Caco-2 (cell line): ENCODE data around the gene CCDC198. TPM values are rescaled to one million over a fixed set of nuclear protein-coding genes. Genes with fewer than 3 reads are reported as not detected.
A peak's percentile ranks its signal among the peaks of the same experiment; 100 is the strongest.

ENCODE experiments used
- Bru-seq: library from RNA; stranded (reverse); fragments of 400-500 nt; gene quantifications from one replicate; lab custom pipeline; 2021; lab: Mats Ljungman, UMichigan
- BruChase-seq, 2 experiments: library from RNA; stranded (reverse); fragments of 400-500 nt; gene quantifications; one replicate each; lab custom pipeline; 2021; lab: Mats Ljungman, UMichigan
- BruUV-seq: library from RNA; stranded (reverse); fragments of 400-500 nt; replicated peaks from 2 replicates; lab custom pipeline; 2021; lab: Mats Ljungman, UMichigan
- CTCF ChIA-PET: fragments of 300-600 bp; sonication (Branson Sonifier 250); formaldehyde crosslinking; loops from one replicate; lab custom pipeline; 2022; ENCODE audit warnings: antibody characterized with exemption; lab: Charles Lee
- POLR2A ChIA-PET: fragments of 300-600 bp; sonication (Branson Sonifier 250); formaldehyde crosslinking; loops from one replicate; lab custom pipeline; 2022; ENCODE audit warnings: antibody characterized with exemption; lab: Charles Lee
- DNase-seq, 2 experiments: peaks; one replicate each; pipeline versions ENCODE4 v3.0.0 to v3.0.0-alpha.2; 2020 to 2022
- H3K27me3 ChIP-seq: replicated peaks from 2 replicates; pipeline ENCODE4 v1.6.0; 2011; ENCODE audit warnings: low read length; ENCODE audit not compliant: control insufficient read depth, insufficient read depth
- H3K36me3 ChIP-seq: 2 replicates; pipeline ENCODE4 v1.5.1; 2011; ENCODE audit warnings: low read length; ENCODE audit not compliant: control insufficient read depth, insufficient read depth
- H3K4me1 ChIP-seq: fragments of 250-450 bp; sonication (Bioruptor Pico); 2 replicates; pipeline ENCODE4 v1.5.1; 2020; ENCODE audit warnings: mild to moderate bottlenecking
- H3K4me3 ChIP-seq: 2 replicates; pipeline ENCODE4 v1.5.1; 2011; ENCODE audit warnings: low read depth, mild to moderate bottlenecking, control low read depth, low read length
- H3K9me3 ChIP-seq: fragments of 250-450 bp; sonication (Bioruptor Pico); 2 replicates; pipeline ENCODE4 v1.5.1; 2020; ENCODE audit warnings: mild to moderate bottlenecking, moderate library complexity
- H3K27ac Mint-ChIP-seq: one replicate; pipeline ENCODE4 v1.8.0; 2022; ENCODE audit warnings: mixed read lengths; ENCODE audit not compliant: unreplicated experiment
- H3K27me3 Mint-ChIP-seq: one replicate; pipeline ENCODE4 v1.8.0; 2022; ENCODE audit warnings: mixed read lengths; ENCODE audit not compliant: insufficient read depth, unreplicated experiment
- H3K36me3 Mint-ChIP-seq: one replicate; pipeline ENCODE4 v1.8.0; 2022; ENCODE audit warnings: mild to moderate bottlenecking, mixed read lengths; ENCODE audit not compliant: insufficient read depth, unreplicated experiment
- H3K4me1 Mint-ChIP-seq: one replicate; pipeline ENCODE4 v1.8.0; 2022; ENCODE audit warnings: low read depth, mixed read lengths; ENCODE audit not compliant: unreplicated experiment
- H3K4me3 Mint-ChIP-seq: one replicate; pipeline ENCODE4 v1.8.0; 2022; ENCODE audit warnings: mild to moderate bottlenecking, moderate library complexity, mixed read lengths; ENCODE audit not compliant: unreplicated experiment
- H3K9me3 Mint-ChIP-seq: one replicate; pipeline ENCODE4 v1.8.0; 2022; ENCODE audit warnings: mixed read lengths; ENCODE audit not compliant: unreplicated experiment
- intact Hi-C: fragments of 100-400 bp; cut with micrococcal nuclease; formaldehyde crosslinking; loops from one replicate; pipeline ENCODE4 v1.10.0; 2022; ENCODE audit not compliant: unreplicated experiment
- long read RNA-seq: library from polyadenylated mRNA; stranded (forward); transcript quantifications from one replicate; pipeline ENCODE4 v2.0.0, GENCODE V29; 2022
- total RNA-seq: library from RNA; stranded (reverse); gene quantifications from 2 replicates; pipeline ENCODE4 v1.2.3, GENCODE V29; 2022
- TF ChIP-seq, protein P1 (sequence below), 2 experiments: fragments of 200-600 bp in 1 of 2; IDR thresholded peaks; 1 replicate in 1 of 2; 2 replicates in 1 of 2; pipeline versions ENCODE4 v1.5.1 to v1.8.0; 2011 to 2022; ENCODE audit warnings: antibody characterized with exemption in 1 of 2, control low read depth in 1 of 2, inconsistent platforms in 1 of 2, low read depth in 1 of 2, low read length in 1 of 2, mild to moderate bottlenecking in 1 of 2, moderate library complexity in 1 of 2; ENCODE audit not compliant: insufficient read depth in 1 of 2, severe bottlenecking in 1 of 2, unreplicated experiment in 1 of 2

CCDC198 gene
- total RNA-seq (0.66 and 1.1 TPM in 2 replicates), Bru-seq, nascent RNA (percentile 22 among the genes with signal in this experiment), BruChase-seq, experiment 1, labeled RNA remaining after a 2-hour chase (percentile 23 among the genes with signal in this experiment), BruChase-seq, experiment 2, labeled RNA remaining after a 6-hour chase (percentile 29 among the genes with signal in this experiment)
- long read RNA-seq, result 0 reads

DNA sequence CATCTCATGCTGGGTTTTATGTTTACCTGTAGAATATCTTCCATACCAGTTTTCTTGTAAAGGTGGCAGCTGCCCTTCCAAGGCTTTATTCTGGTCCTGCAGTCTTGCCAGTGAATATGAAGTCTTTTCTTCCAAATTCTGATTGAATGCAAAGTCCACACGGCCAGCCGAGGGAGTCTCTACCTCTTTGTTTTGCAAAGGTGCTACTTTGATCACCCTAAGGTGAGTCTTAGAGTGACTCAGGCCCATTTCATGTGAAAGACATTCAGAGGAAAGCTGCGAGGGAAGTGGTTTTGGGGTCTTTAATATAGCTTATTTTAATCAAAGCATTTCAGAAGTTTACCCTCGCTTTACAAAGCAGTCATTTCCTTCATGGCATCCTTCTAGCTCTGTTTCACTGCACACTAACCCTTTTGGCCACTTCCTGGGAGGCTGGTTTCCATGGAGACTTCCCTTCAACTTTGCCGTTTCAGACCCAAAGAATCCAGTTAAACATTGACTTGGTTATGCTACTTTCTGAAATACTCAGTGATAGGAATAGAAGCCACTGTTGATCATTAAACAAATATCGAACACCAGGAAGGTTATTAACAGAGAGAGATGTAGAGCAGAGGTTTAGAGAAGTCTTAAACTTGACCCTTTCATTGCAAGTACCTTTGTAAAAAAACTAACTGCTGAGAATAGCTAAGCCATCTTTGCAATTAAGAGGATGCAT is at the start of gene CCDC198:
Gene CCDC198 (minus strand): TSS at position 391 of the 715 bp plus-strand sequence. CDS start 142 bp downstream, at position 249.
- Mint-ChIP-seq H3K36me3 (no peaks in the 10 kb centered on the region), H3K9me3 (no peaks in the 10 kb centered on the region), H3K27me3 (no peaks in the 10 kb centered on the region), H3K4me1 (peaks cover 15% of the 10 kb centered on the region), H3K4me3 (peak within 1 kb of the TSS; percentile 18), H3K27ac (peak within 1 kb of the TSS; percentile 73)
- Histone ChIP-seq H3K4me1 (peaks cover 13% of the 10 kb centered on the region; the same call in 1 of the 2 replicates), H3K27me3 (no peaks in the 10 kb centered on the region), H3K9me3 (no peaks in the 10 kb centered on the region), H3K4me3 (no peak within 1 kb of the TSS), H3K36me3 (no peaks in the 10 kb centered on the region)
- no TSS peak for BruUV-seq
- CTCF ChIA-PET, result no interaction called here
- DNase-seq, result peak in 1 of 2 experiments; percentile 13
- TF ChIP-seq, protein P1, sequence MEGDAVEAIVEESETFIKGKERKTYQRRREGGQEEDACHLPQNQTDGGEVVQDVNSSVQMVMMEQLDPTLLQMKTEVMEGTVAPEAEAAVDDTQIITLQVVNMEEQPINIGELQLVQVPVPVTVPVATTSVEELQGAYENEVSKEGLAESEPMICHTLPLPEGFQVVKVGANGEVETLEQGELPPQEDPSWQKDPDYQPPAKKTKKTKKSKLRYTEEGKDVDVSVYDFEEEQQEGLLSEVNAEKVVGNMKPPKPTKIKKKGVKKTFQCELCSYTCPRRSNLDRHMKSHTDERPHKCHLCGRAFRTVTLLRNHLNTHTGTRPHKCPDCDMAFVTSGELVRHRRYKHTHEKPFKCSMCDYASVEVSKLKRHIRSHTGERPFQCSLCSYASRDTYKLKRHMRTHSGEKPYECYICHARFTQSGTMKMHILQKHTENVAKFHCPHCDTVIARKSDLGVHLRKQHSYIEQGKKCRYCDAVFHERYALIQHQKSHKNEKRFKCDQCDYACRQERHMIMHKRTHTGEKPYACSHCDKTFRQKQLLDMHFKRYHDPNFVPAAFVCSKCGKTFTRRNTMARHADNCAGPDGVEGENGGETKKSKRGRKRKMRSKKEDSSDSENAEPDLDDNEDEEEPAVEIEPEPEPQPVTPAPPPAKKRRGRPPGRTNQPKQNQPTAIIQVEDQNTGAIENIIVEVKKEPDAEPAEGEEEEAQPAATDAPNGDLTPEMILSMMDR (IDR thresholded peaks at IDR 0.05; ENCODE audit: insufficient read depth in 1 of 2, low read depth in 1 of 2, low read length in 1 of 2, severe bottlenecking in 1 of 2, unreplicated experiment in 1 of 2), result no peak
- intact Hi-C loops, result no loop called here
- POLR2A ChIA-PET, result no interaction called here

- intact Hi-C loops, result loop anchor here (1.0 to 5.0 kb wide), 3 partner anchors 42 to 539 kb away; no protein-coding TSS in a partner anchor
- BruUV-seq, result no TSS peak
- TF ChIP-seq, protein P1 (IDR thresholded peaks at IDR 0.05; ENCODE audit: insufficient read depth in 1 of 2, low read depth in 1 of 2, low read length in 1 of 2, severe bottlenecking in 1 of 2, unreplicated experiment in 1 of 2), result peak in 1 of 2 experiments; percentile 26
- H3K27ac Mint-ChIP-seq, result no peak overlapping the region
- Histone ChIP-seq H3K4me3 (no peak overlapping the region), H3K4me1 (no peaks in the 10 kb centered on the region), H3K27me3 (no peaks in the 10 kb centered on the region), H3K36me3 (no peaks in the 10 kb centered on the region), H3K9me3 (no peaks in the 10 kb centered on the region; the same call in 1 of the 2 replicates)
- POLR2A ChIA-PET, result no interaction called here
- peak in 1 of 2 experiments; percentile 35 for DNase-seq
- no peaks in the 10 kb centered on the region for H3K36me3 Mint-ChIP-seq
- no peaks in the 10 kb centered on the region for H3K4me1 Mint-ChIP-seq
- peaks cover 4% of the 10 kb centered on the region for H3K27me3 Mint-ChIP-seq
- no peak overlapping the region for H3K4me3 Mint-ChIP-seq
- CTCF ChIA-PET, result no interaction called here
- peaks cover under 1% of the 10 kb centered on the region for H3K9me3 Mint-ChIP-seq
Observed at GRCh38 chr14:57533214-57533613, 39.6 kb upstream of the CCDC198 start.

DNA sequence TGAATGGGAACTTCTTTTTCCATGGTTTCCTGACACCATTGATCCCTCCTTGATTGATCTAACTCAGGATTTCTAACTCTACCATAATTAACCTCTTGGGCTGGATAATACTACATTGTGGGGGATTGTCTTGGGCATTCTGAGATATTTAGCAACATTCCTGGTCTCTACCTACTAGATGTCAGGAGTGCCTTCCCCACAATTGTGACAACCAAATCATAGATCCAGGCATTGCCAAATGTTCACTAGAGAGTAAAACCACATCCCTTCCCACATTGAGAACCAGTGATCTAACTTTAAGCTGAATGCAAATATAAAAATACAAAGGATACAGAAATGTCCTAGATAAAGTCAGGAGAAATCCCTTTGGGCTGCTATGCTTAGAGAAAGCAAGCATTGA is 36.9 kb upstream of the CCDC198 start:
- intact Hi-C loops, result loop anchor here (5.0 kb wide), 1 partner anchor 43 kb away; no protein-coding TSS in a partner anchor
- H3K4me3 ChIP-seq, result no peak overlapping the region
- TF ChIP-seq, protein P1 (IDR thresholded peaks at IDR 0.05; ENCODE audit: insufficient read depth in 1 of 2, low read depth in 1 of 2, low read length in 1 of 2, severe bottlenecking in 1 of 2, unreplicated experiment in 1 of 2), result no peak
- H3K27ac Mint-ChIP-seq, result no peak overlapping the region
- no peaks in the 10 kb centered on the region; the same call in 1 of the 2 replicates for H3K9me3 ChIP-seq
- no peaks in the 10 kb centered on the region for H3K36me3 ChIP-seq
- H3K36me3 Mint-ChIP-seq, result no peaks in the 10 kb centered on the region
- H3K4me1 Mint-ChIP-seq, result no peaks in the 10 kb centered on the region
- DNase-seq, result no peak
- ChIA-PET POLR2A (no interaction called here), CTCF (no interaction called here)
- no peaks in the 10 kb centered on the region for H3K4me1 ChIP-seq
- BruUV-seq, result no TSS peak
- no peaks in the 10 kb centered on the region for H3K27me3 ChIP-seq
- H3K9me3 Mint-ChIP-seq, result no peaks in the 10 kb centered on the region
- H3K4me3 Mint-ChIP-seq, result no peak overlapping the region
- peaks cover 8% of the 10 kb centered on the region for H3K27me3 Mint-ChIP-seq
